Mesenchymal stem cell (in vitro differentiated cells and primary cell): ENCODE results near the gene TTLL6.

Experiments used
- DNase-seq: peaks from one replicate; pipeline ENCODE4 v3.0.0-alpha.2; 2013
- H2AFZ ChIP-seq: one replicate; pipeline ENCODE4 v1.6.1; 2013; ENCODE audit warnings: low read depth, mild to moderate bottlenecking, control low read depth, inconsistent platforms, low read length, moderate library complexity
- H2AK5ac ChIP-seq: 2 replicates; pipeline ENCODE4 v1.6.1; 2013; ENCODE audit warnings: low read length, moderate library complexity, mild to moderate bottlenecking, inconsistent platforms; ENCODE audit not compliant: severe bottlenecking
- H2BK120ac ChIP-seq: one replicate; pipeline ENCODE4 v1.6.1; 2013; ENCODE audit warnings: low read depth, mild to moderate bottlenecking, inconsistent platforms, low read length, moderate library complexity
- H2BK12ac ChIP-seq, 2 experiments: one replicate each; pipeline ENCODE4 v1.6.1; 2013; ENCODE audit warnings: inconsistent platforms in 2 of 2, low read length in 2 of 2, mild to moderate bottlenecking in 2 of 2, moderate library complexity in 2 of 2, control low read depth in 1 of 2
- H2BK15ac ChIP-seq: one replicate; pipeline ENCODE4 v1.6.1; 2013; ENCODE audit warnings: mild to moderate bottlenecking, low read depth, inconsistent platforms; ENCODE audit not compliant: poor library complexity, severe bottlenecking
- H2BK5ac ChIP-seq: 2 replicates; pipeline ENCODE4 v1.6.1; 2013; ENCODE audit warnings: low read depth, mild to moderate bottlenecking, low read length, control low read depth, inconsistent platforms; ENCODE audit not compliant: poor library complexity, severe bottlenecking
- H3K14ac ChIP-seq, 2 experiments: one replicate each; pipeline ENCODE4 v1.6.1; 2013; ENCODE audit warnings: inconsistent platforms in 2 of 2, low read length in 2 of 2, control low read depth in 1 of 2, mild to moderate bottlenecking in 1 of 2, moderate library complexity in 1 of 2
- H3K18ac ChIP-seq, 2 experiments: one replicate each; pipeline ENCODE4 v1.6.1; 2013; ENCODE audit warnings: inconsistent platforms in 2 of 2, low read length in 2 of 2, control low read depth in 1 of 2, low read depth in 1 of 2, mild to moderate bottlenecking in 1 of 2
- H3K23ac ChIP-seq, 2 experiments: one replicate each; pipeline ENCODE4 v1.6.1; 2013; ENCODE audit warnings: inconsistent platforms in 2 of 2, low read length in 2 of 2, mild to moderate bottlenecking in 2 of 2, moderate library complexity in 2 of 2, control low read depth in 1 of 2
- H3K27ac ChIP-seq: 2 replicates; pipeline ENCODE4 v1.5.1; 2013; ENCODE audit warnings: mild to moderate bottlenecking, moderate library complexity, low read length, control low read depth, inconsistent platforms; ENCODE audit not compliant: poor library complexity, severe bottlenecking
- H3K27me3 ChIP-seq, 2 experiments: 2 replicates each; pipeline versions ENCODE4 v1.6.1 to v1.7.0; 2013; ENCODE audit warnings: low read length in 2 of 2, mild to moderate bottlenecking in 2 of 2, moderate library complexity in 2 of 2, control low read depth in 1 of 2, inconsistent platforms in 1 of 2; ENCODE audit not compliant: control insufficient read depth in 1 of 2, insufficient read depth in 1 of 2
- H3K36me3 ChIP-seq, 2 experiments: 2 replicates each; pipeline versions ENCODE4 v1.6.1 to v1.7.0; 2013; ENCODE audit warnings: low read length in 2 of 2, control low read depth in 1 of 2, inconsistent platforms in 1 of 2, low read depth in 1 of 2, mild to moderate bottlenecking in 1 of 2; ENCODE audit not compliant: insufficient read depth in 2 of 2, control insufficient read depth in 1 of 2
- H3K4ac ChIP-seq, 2 experiments: one replicate each; pipeline ENCODE4 v1.6.1; 2013; ENCODE audit warnings: inconsistent platforms in 2 of 2, low read length in 2 of 2, mild to moderate bottlenecking in 2 of 2, moderate library complexity in 2 of 2, control low read depth in 1 of 2, low read depth in 1 of 2
- H3K4me1 ChIP-seq: 2 replicates; pipeline ENCODE4 v1.6.1; 2013; ENCODE audit warnings: low read depth, low read length, control low read depth; ENCODE audit not compliant: control insufficient read depth, insufficient read depth
- H3K4me2 ChIP-seq: 2 replicates; pipeline ENCODE4 v1.6.1; 2013; ENCODE audit warnings: low read length, mild to moderate bottlenecking, inconsistent platforms; ENCODE audit not compliant: poor library complexity, severe bottlenecking
- H3K4me3 ChIP-seq, 2 experiments: 2 replicates each; pipeline versions ENCODE4 v1.5.1 to v1.7.0; 2013; ENCODE audit warnings: low read length in 2 of 2, mild to moderate bottlenecking in 2 of 2, control low read depth in 1 of 2, low read depth in 1 of 2; ENCODE audit not compliant: insufficient read depth in 1 of 2
- H3K79me1 ChIP-seq: replicated peaks from 2 replicates; pipeline ENCODE4 v1.6.1; 2013; ENCODE audit warnings: mild to moderate bottlenecking, control low read depth, low read length, inconsistent platforms; ENCODE audit not compliant: poor library complexity, severe bottlenecking
- H3K9ac ChIP-seq: 2 replicates; pipeline ENCODE4 v1.7.0; 2013; ENCODE audit warnings: mild to moderate bottlenecking, low read length, moderate library complexity
- H3K9me3 ChIP-seq: 2 replicates; pipeline ENCODE4 v1.7.0; 2013; ENCODE audit warnings: mild to moderate bottlenecking, low read length; ENCODE audit not compliant: control insufficient read depth
- H4K8ac ChIP-seq: one replicate; pipeline ENCODE4 v1.6.1; 2013; ENCODE audit warnings: inconsistent platforms, mild to moderate bottlenecking, low read length, moderate library complexity
- H4K91ac ChIP-seq: one replicate; pipeline ENCODE4 v1.6.1; 2013; ENCODE audit warnings: mild to moderate bottlenecking, low read length, inconsistent platforms
- WGBS: methylation state at CpG from one replicate; pipeline ENCODE4 v1.1.7; 2013; ENCODE audit warnings: mixed read lengths; 5-methylcytosine and 5-hydroxymethylcytosine counted together

The TTLL6 gene

DNA sequence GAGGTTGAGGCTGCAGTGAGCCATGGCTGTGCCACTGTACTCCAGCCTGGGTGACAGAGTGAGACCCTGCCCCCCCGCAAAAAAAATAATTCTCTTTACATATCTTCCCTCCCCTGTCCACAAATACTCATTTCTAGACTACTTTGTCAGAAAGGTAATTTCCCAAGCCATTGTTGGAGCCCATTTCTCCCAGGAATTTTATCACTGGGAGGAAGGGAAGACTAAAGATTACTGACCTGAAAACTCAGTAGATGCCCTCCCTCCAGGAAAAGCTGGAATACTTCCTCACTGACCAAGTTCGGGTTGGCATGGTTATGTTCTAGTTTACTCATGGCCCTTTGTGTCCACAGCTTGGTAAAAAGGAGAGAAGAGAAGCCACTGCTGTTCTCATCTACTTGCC lies 17.9 kb upstream of the TTLL6 start:
- DNase-seq: no peak
- no peak overlapping the region for H2BK5ac ChIP-seq
- H3K18ac ChIP-seq: no peak overlapping the region
- no peak overlapping the region for H4K91ac ChIP-seq
- H3K4me2 ChIP-seq: no peak overlapping the region
- H4K8ac ChIP-seq: no peak overlapping the region
- H2BK15ac ChIP-seq: no peak overlapping the region
- WGBS: 91% methylated on average over 2 of the region's 2 CpGs
- H3K36me3 ChIP-seq: peaks cover 0 to 7% of the 10 kb centered on the region in 2 experiments
- no peak overlapping the region for H3K4ac ChIP-seq
- no peak overlapping the region for H3K23ac ChIP-seq
- no peaks in the 10 kb centered on the region for H3K9me3 ChIP-seq
- H3K4me3 ChIP-seq: no peak overlapping the region
- H2BK120ac ChIP-seq: no peak overlapping the region
- H3K9ac ChIP-seq: no peak overlapping the region
- peaks cover 4% of the 10 kb centered on the region for H3K4me1 ChIP-seq
- H2BK12ac ChIP-seq: no peak overlapping the region
- no peaks in the 10 kb centered on the region for H3K27me3 ChIP-seq
- H2AK5ac ChIP-seq: no peak overlapping the region
- H3K79me1 ChIP-seq: peaks cover 30% of the 10 kb centered on the region
- H3K27ac ChIP-seq: no peak overlapping the region
- no peak overlapping the region for H3K14ac ChIP-seq
- no peak overlapping the region for H2AFZ ChIP-seq

- DNase-seq: no peak
- peaks cover 21% of the 10 kb centered on the region for H3K79me1 ChIP-seq
- H3K36me3 ChIP-seq: peaks cover 0 to 3% of the 10 kb centered on the region in 2 experiments
These were observed 14.5 kb upstream of the TTLL6 start for GRCh38 chr17:48831549-48831883.

GRCh38 chr17:48830840-48831548 lies 14.0 kb upstream of the TTLL6 start, which contains the start of gene CALCOCO2:
Gene CALCOCO2, plus strand, starts transcription at chr17:48831035. Its CDS starts 10,673 bp downstream, at chr17:48841708.
- H2BK15ac ChIP-seq: peak within 1 kb of the TSS; percentile 89
- H2BK12ac ChIP-seq: peak within 1 kb of the TSS in 1 of 2 experiments; percentile 77
- H3K27me3 ChIP-seq: no peaks in the 10 kb centered on the region
- H4K91ac ChIP-seq: peak within 1 kb of the TSS; percentile 91
- H3K14ac ChIP-seq: peak within 1 kb of the TSS in 1 of 2 experiments; percentile 92
- no peak within 1 kb of the TSS for H2AK5ac ChIP-seq
- H3K23ac ChIP-seq: peak within 1 kb of the TSS in 1 of 2 experiments; percentile 96
- peak within 1 kb of the TSS; percentile 91 for H2BK120ac ChIP-seq
- peak; percentile 94 for DNase-seq
- peak within 1 kb of the TSS; percentile 96 for H3K4me2 ChIP-seq
- peak within 1 kb of the TSS; percentile 96 for H4K8ac ChIP-seq
- H3K4ac ChIP-seq: peak within 1 kb of the TSS; percentile 82 to 89
- H3K79me1 ChIP-seq: peaks cover 20% of the 10 kb centered on the region
- peak within 1 kb of the TSS; percentile 99 to 100 for H3K4me3 ChIP-seq
- peak within 1 kb of the TSS; percentile 52 for H2BK5ac ChIP-seq
- H3K9me3 ChIP-seq: no peaks in the 10 kb centered on the region
- H3K18ac ChIP-seq: peak within 1 kb of the TSS; percentile 88 to 99
- under 1% methylated on average over 48 of the region's 48 CpGs for WGBS
- H3K36me3 ChIP-seq: peaks cover 0 to 2% of the 10 kb centered on the region in 2 experiments
- H3K27ac ChIP-seq: peak within 1 kb of the TSS; percentile 24
- H3K4me1 ChIP-seq: peaks cover 4% of the 10 kb centered on the region
- peak within 1 kb of the TSS; percentile 98 for H3K9ac ChIP-seq
- peak within 1 kb of the TSS; percentile 96 for H2AFZ ChIP-seq

More at GRCh38 chr17:48831549-48831883, 14.5 kb upstream of the TTLL6 start:
- Histone ChIP-seq H2BK120ac (no peak overlapping the region), H2BK5ac (no peak overlapping the region), H2AK5ac (no peak overlapping the region), H4K91ac (no peak overlapping the region), H3K9me3 (no peaks in the 10 kb centered on the region), H3K4me2 (peak overlapping the region; percentile 96), H3K4me1 (peaks cover 4% of the 10 kb centered on the region), H3K27ac (no peak overlapping the region), H4K8ac (no peak overlapping the region), H3K18ac (peak overlapping the region in 1 of 2 experiments; percentile 99), H3K9ac (peak overlapping the region; percentile 98), H3K4ac (no peak overlapping the region), H3K27me3 (no peaks in the 10 kb centered on the region), H2BK12ac (no peak overlapping the region), H3K23ac (no peak overlapping the region), H2BK15ac (no peak overlapping the region), H3K4me3 (peak overlapping the region; percentile 99 to 100), H3K14ac (no peak overlapping the region), H2AFZ (peak overlapping the region; percentile 96)
- 13% methylated on average over 7 of the region's 8 CpGs for WGBS

- Histone ChIP-seq H3K36me3 (no peaks in the 10 kb centered on the region), H2BK120ac (no peak overlapping the region), H2BK5ac (no peak overlapping the region), H3K4me3 (no peak overlapping the region), H3K14ac (no peak overlapping the region), H2AFZ (no peak overlapping the region), H3K27me3 (no peaks in the 10 kb centered on the region), H3K9me3 (no peaks in the 10 kb centered on the region), H3K4me1 (no peaks in the 10 kb centered on the region), H2BK15ac (no peak overlapping the region), H4K8ac (no peak overlapping the region), H2BK12ac (no peak overlapping the region), H3K4me2 (no peak overlapping the region), H3K18ac (no peak overlapping the region), H2AK5ac (no peak overlapping the region), H3K27ac (no peak overlapping the region), H3K79me1 (no peaks in the 10 kb centered on the region), H3K9ac (no peak overlapping the region), H3K23ac (no peak overlapping the region), H3K4ac (no peak overlapping the region), H4K91ac (no peak overlapping the region)
- DNase-seq: no peak
- 90% methylated on average over 8 of the region's 11 CpGs for WGBS
These were observed 8.7 kb upstream of the TTLL6 start for GRCh38 chr17:48825446-48826381.
